H1 (cell line): ENCODE results near the gene TSPAN5. TPM values are rescaled to one million over a fixed set of nuclear protein-coding genes. Genes with fewer than 3 reads are reported as not detected.

Experiments
- CHD2 ChIP-seq: IDR thresholded peaks from 2 replicates; pipeline ENCODE4 v1.6.1; 2012; ENCODE audit warnings: low read length, improper control_type of control experiment
- CHD7 ChIP-seq: fragments of 300-600 bp; sonication (generic); IDR thresholded peaks from 2 replicates; pipeline ENCODE4 v1.7.1; 2012; ENCODE audit warnings: low read length, moderate library complexity, mild to moderate bottlenecking, inconsistent platforms; ENCODE audit not compliant: insufficient replicate concordance
- RBBP5 ChIP-seq: IDR thresholded peaks from 2 replicates; pipeline ENCODE4 v1.7.1; 2012; ENCODE audit warnings: low read depth, mild to moderate bottlenecking, inconsistent platforms, low read length, moderate library complexity, borderline replicate concordance
- TEAD4 ChIP-seq: IDR thresholded peaks from 2 replicates; pipeline ENCODE4 v1.6.1; 2012; ENCODE audit warnings: low read depth, low read length, inconsistent platforms, mixed read lengths
- polyA plus RNA-seq, 7 experiments: library from polyadenylated mRNA; depleted of rRNA in 3 of 7; stranded (reverse) in 5 of 7; unstranded in 2 of 7; fragments of >200 nt in 5 of 7; fragments of 200-250 nt in 2 of 7; gene quantifications; 1 replicate in 5 of 7; 2 replicates in 1 of 7; 4 replicates in 1 of 7; pipeline versions ENCODE4 v1.2.1 to v1.2.3, GENCODE V29; 2011 to 2013; ENCODE audit warnings: missing spikeins in 2 of 7, mixed read lengths in 2 of 7
- total RNA-seq: library from RNA; stranded (reverse); fragmentation: NEBNext Ultra II Directional; extraction: Animal tissue kit (Norgen Biotek cat#: 25700); gene quantifications from 2 replicates; pipeline ENCODE4 v1.2.1, GENCODE V29; 2021

TSPAN5 gene
- total and polyA plus RNA-seq, 2 of the 8 experiments (the other 6 are each of a cell fraction or from before 2014, with no cell fraction given): 17.6 to 21.2 TPM

- TF ChIP-seq CHD7: no peak
- TF ChIP-seq RBBP5: no peak
- TF ChIP-seq TEAD4: no peak
- TF ChIP-seq CHD2: no peak
- TF ChIP-seq, all 59 proteins: peak for 0
These were observed 150.2 kb downstream of the TSPAN5 start (continued) for GRCh38 chr4:98508248-98508647.
